ENCODE measurements around the gene ZNF787.

Gene ZNF787

GRCh38 chr19:56144376-56144775, 23.3 kb upstream of the ZNF787 start:
- DNase-seq (ENCODE audit: low read depth in 3 of 3): no peak

DNA sequence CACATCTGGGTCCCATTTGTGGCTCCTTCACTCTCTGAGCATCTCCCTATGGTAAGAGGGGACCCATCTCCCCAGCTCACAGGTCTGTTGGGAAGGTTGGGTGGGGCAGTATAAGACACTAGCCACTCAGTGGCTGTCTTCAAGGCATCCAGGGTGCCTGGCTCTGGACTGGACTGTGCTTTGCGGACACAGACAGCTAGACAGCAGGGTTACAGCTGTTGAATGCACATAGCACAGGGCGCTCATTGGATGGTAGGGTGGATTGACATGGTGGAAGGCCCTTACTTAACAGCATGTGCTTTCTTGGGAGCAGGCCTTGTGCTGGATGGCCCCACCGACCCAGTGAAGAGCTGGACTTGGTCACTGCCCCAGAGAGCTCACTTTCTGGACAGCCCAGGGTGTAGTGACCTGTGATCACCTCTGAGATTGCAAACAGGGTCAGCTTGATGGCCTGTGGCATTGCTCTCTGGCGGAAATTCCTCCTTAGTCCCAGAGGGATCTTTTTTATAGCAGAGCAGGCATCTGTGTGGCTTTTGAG, 21.9 kb upstream of the ZNF787 start:
- no peak for DNase-seq (ENCODE audit: low read depth in 3 of 3)

GRCh38 chr19:56142087-56142787, 21.1 kb upstream of the ZNF787 start:
- no peak for DNase-seq (ENCODE audit: low read depth in 3 of 3)

DNA sequence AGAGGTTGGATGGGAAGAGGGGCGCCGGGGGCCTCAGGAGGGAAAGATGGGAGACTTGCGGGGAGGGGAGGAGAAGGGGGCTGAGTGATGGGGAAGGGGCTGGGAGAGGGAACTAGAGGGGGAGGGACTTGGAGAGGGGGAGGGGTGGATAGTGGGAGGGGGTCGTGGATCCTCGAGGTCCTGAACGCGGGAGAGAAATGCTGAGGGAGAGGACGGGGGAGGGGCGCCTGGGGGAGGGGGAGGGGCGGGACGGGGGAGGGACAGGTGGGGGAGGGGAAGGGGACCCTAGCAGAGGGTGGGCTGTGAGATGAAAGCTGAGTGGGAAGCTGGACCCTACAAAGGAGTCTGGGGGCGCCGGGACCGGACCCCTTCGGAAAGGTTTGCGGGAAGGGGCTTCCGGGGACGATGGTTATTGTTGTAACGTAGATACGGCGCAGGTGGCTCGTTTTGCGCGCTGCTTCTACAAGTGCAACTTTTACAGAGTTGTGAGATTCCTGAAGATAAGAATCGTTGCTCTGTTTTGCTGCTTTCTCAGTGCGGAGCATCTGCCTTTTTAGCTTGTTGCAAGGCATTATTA, 20.4 kb upstream of the ZNF787 start:
- DNase-seq (ENCODE audit: low read depth in 3 of 3): no peak

DNA sequence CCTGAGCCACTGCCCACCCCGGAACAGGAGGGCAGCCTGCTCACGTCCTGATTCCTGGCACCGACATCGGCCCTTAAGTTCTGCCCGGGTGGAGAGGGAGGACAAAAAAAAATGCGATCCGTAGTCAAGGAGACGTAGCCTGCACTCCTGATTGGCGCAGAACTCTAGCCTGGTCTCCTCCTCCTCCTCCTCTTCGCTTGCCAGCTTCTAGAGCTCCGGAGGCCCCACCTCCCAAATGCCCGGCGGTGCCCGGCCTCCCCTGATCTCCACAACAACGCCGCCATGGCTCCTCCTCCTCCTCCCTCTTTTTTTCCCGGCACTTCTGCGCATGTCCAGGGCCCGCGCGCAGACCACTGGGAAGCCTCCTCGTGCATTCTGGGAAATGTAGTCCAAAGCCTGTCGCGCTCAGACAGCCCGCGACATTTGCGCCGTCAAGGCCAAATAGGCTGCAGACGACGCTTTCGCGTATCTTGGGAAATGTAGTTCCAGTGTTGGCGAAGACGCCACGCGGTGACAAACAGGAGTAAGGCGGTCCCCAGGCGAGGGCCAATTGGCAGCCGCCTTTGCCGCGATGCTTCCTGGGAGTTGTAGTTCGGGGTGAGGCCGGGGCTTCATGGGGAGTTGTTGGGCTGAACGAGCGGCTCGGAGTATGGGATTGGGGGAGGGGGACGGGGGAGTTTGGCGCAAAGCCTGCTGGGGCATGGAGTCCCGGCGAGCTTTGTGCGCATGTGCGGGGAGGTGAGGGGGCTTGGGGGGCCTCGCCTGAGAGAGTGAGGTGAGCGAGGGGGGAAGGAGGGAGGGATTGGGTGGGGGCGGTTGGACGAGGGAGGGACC, 19.7 kb upstream of the ZNF787 start, which contains the start of gene ZNF444:
Gene ZNF444 (plus strand): TSS at position 705 of the 834 bp plus-strand sequence. CDS start 5,625 bp downstream, outside the sequence.
- peak; percentile 98 to 100 (median 99) for DNase-seq (ENCODE audit: low read depth in 3 of 3)

GRCh38 chr19:56139847-56140582, 18.9 kb upstream of the ZNF787 start:
- no peak for DNase-seq (ENCODE audit: low read depth in 3 of 3)

DNA sequence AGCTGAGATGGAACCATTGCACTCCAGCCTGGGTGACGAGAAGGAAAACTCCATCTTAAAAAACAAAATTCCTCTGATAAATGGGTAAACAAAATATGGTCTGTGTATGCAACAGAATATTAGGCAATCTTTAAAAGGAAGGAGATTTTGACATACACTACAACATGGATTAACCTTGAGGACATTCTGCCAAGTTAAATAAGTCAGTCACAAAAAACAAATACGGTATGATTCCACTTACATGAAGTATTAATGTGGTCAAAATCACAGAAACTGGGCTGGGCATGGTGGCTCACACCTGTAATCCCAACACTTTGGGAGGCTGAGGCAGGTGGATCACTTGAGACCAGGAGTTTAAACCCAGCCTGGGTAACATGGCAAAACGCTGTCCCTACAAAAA, 17.0 kb upstream of the ZNF787 start:
- DNase-seq (ENCODE audit: low read depth in 3 of 3): no peak

- DNase-seq (ENCODE audit: low read depth in 3 of 3): no peak
Observed at GRCh38 chr19:56137405-56137804, 16.3 kb upstream of the ZNF787 start.

DNA sequence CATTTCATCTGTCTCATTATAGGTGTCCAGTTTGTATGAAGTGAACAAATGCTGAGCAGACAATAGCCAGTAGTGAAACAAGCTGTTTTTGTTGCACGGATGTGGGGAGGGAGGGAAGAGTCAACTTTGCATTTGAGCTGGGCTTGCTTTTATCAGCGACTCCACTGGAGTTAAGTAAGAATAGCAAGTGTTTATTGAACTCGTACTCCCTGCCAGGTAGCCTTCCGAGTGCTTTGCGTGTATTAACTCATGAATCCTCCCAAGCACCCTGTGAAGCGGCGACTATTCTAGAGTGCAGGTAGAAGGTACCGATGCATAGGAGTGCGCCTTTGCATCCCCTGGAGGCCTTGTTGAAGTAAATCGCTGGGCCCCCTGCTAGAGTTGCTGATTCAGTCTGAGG, 15.3 kb upstream of the ZNF787 start:
- DNase-seq (ENCODE audit: low read depth in 3 of 3): no peak

DNA sequence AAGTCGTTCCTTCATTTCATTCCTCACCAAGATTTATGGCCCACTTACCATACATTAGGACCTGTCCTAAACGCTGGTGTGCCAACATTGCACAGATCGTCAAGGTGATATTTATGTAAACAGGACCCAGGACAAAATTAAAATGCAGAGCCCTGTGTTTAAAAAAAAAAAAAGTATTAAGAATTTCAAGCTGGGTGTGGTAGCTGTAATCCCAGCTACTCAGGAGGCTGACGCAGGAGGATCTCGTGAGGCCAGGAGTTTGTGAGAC, 13.5 kb upstream of the ZNF787 start:
- DNase-seq (ENCODE audit: low read depth in 3 of 3): no peak

GRCh38 chr19:56133858-56134653, 13.0 kb upstream of the ZNF787 start:
- DNase-seq (ENCODE audit: low read depth in 3 of 3): no peak

DNA sequence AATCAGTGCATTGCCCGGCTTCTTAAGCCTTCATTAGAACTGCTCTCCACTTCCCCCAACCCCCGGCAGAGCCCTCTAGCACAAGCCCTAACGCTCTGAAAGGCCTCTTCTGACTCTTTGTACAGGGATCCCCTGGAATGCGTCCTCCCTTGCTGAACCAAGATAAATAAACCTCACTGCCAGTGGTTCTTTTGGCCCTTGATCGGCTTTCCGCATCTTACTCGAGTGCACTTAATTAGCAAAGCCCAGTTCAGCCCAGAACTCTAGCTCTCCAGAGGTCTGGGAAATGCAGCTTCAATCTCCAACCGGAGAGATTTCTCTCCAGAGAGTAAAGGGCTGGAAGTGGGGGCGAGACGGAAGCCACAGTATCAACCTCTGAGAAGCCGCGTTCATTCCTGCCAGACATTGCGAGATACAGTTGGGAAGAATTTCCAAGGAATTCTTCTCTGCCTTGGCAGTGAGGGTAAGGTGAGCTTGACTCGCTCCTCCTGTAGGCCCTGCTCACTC, 11.3 kb upstream of the ZNF787 start:
- no peak for DNase-seq (ENCODE audit: low read depth in 3 of 3)

DNA sequence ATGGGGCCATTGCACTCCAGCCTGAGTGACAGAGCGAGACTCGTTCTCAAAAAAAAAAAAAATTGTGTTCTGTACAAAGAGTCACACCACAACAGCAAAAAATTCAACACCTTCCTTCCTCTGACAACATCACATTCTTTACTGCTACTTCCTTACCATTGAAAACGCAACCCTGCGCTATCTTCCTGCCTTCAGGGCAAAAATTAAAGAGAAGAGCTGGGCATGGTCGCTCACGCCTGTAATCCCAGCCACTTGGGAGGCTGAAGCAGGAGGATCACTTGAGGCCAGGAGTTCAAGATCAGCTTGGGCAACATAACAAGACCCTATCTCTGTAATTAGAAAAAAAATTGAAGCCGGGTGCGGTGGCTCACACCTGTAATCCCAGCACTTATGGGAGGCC, 10.6 kb upstream of the ZNF787 start:
- no peak for DNase-seq (ENCODE audit: low read depth in 3 of 3)

DNA sequence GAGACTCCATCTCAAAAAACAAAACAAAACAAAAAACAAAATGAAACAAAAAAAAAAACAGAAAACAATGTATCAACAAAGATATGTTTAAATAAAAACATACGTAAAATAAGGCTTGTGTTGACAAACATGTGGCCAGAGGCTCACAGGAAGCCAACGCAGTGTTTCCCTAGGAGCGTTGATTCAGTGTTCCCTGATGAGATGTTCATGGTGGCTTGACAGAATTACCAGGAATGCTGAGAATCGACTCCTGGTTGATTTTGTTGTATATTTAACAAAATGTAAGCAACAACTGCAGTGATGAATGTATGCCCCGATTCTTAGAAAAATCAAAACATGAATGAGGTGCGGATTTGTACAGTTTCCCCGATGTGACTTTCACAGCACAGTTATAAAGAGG, 8.9 kb upstream of the ZNF787 start:
- DNase-seq (ENCODE audit: low read depth in 3 of 3): no peak

- no peak for DNase-seq (ENCODE audit: low read depth in 3 of 3)
Observed at GRCh38 chr19:56126983-56127780, 6.1 kb upstream of the ZNF787 start.

DNA sequence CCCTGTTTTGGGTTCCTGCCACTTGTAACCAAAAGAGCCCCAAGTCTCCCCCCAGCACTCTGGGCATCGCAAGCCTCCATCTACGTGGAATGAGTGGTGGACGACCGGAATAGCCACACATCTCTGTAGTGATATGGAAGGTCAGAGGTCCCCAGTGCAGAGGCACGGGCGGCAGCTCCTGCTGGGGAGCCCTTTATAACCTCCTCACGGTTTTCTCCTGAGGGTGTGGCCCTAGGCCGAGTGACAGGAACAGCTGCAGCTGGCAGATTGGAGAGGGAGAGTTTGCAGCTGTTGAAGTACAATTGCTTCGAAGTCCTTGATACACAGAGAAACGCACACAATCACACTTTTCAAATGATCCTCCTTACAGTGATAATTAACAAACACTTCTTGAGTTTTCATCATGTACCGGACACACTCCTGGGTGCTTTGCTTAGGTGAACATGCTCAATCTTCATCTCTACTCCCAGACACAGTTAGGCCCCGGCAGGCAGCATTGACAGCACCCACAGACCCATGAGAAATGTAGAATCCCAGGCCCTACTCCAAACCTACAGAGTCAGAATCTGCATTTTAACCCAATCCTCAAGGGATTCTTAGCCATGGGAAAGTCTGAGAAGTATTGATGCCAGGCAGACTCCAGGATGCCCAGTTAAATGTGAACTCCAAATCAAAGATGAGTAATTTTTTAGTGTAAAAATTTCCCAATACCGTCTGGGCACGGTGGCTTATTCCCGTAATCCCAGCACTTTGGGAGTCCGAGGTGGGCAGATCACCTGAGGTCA, 4.9 kb upstream of the ZNF787 start:
- DNase-seq (ENCODE audit: low read depth in 3 of 3): no peak

DNA sequence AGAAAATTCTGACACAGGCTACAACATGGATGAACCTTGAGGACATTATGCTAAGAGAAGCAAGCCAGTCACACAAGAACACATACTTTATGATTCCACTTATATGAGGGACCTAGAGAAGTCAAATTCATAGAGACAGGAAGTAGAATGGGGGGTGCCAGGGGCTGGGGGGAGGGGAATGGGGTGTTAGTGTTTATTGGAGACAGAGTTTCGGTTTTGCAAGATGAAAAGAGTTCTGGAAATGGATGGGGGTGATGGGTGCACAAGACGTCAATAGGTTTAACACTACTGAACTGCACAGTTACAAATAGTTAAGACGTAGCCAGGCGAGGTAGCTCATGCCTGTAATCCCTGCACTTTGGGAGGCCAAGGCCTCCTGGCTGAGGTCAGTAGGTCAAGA, 3.5 kb upstream of the ZNF787 start:
- DNase-seq (ENCODE audit: low read depth in 3 of 3): no peak

GRCh38 chr19:56123266-56123891, 2.3 kb upstream of the ZNF787 start:
- no peak for DNase-seq (ENCODE audit: low read depth in 3 of 3)
